Activated CD8-positive, alpha-beta memory T cell treated with anti-CD3 and anti-CD28 coated beads for 4 hours (primary cell): ENCODE measurements around the gene RPL10.
A peak's percentile ranks its signal among the peaks of the same experiment; 100 is the strongest.
"Not testable (repeated sequence)": the region's sequence is repeated elsewhere in the genome, so short reads cannot be mapped to it uniquely, and the experiment has no call there.

ENCODE experiments used
- DNase-seq, 2 donors: peaks; one replicate each; pipeline ENCODE4 v3.0.0-alpha.2; 2020; ENCODE audit warnings: low read depth in 2 of 2

RPL10 gene

DNA sequence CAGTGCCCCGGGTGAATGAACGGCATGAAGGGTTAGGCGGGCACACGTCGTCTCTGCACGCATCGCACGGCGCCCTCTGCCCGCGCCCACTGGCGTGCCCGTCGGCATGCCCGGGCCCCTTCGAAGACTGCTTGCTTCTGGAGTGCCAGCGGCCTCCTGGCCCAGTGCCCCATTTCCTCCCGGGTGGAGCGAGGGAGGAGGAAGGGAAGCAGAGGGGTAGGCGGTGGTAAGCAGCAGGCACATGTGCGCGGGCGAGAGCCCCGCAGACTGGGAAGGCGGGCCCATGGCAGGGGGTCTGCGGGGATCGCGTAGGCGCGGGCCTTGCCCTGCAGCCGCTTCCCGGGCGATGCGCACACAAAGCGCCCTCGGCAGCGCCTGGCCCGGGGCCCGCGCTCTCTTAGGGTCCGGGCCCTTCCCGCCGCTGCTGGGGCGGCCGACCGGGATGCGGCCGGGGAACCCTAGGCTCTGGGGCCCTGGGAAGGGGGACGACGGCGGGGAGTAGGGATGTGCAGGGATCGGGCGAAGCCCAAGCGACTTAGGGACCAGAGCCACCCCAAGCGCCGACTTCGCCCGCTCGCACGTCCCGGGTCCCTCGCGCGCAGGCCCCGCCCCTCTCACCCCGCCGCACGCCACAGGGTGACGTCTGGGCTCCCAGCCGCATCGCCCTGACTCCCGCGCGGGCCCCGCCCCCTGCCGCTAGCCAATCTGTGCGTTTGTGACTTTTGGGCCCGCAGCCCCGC is 19.9 kb upstream of the RPL10 start:
- no peak for DNase-seq

DNA sequence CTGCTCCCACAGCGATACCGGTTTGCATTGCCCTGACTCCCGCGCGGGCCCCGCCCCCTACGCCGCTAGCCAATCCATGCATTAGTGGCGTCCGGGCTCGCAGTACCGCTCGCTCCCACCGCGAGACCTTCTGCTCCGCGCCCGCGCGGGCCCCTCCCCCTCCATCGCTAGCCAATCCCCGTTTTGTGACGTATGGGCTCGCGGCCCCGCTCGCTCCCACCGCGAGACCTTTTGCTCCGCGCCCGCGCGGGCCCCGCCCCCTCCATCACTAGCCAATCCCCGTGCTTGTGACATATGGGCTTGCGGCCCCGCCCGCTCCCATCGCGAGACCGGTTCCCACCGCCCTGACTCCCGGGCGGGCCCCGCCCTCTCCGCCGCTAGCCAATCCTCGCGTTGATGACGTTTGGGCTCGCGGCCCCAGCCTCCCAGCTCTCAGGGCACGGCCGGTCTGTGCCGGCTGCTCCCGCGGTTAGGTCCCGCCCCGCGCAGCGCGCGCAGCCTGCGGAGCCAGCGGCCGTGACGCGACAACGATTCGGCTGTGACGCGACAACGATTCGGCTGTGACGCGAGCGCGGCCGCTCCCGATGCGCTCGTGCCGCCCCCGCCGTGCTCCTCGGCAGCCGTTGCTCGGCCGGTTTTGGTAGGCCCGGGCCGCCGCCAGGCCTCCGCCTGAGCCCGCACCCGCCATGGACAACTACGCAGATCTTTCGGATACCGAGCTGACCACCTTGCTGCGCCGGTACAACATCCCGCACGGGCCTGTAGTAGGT is 19.2 kb upstream of the RPL10 start, which contains the start of gene EMD:
EMD (plus strand) TSS at position 497 of the 770 bp plus-strand sequence; CDS start at position 687, 190 bp downstream.
- peak; percentile 89 to 93 for DNase-seq

DNA sequence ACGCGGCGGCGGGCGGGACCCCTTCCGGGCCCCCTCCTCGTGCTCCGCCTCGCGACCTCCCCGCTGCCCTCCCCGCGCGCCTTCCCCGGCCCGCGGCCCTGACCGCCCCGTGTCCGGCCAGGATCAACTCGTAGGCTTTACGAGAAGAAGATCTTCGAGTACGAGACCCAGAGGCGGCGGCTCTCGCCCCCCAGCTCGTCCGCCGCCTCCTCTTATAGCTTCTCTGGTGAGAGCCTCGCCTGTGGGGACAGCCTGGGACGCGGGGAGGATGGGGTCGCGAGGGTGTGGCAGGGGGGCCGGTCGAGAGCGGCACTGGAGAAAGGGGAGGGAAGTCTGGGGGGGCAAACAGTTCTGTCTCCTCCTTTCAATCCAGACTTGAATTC is 18.6 kb upstream of the RPL10 start:
- no peak for DNase-seq

DNA sequence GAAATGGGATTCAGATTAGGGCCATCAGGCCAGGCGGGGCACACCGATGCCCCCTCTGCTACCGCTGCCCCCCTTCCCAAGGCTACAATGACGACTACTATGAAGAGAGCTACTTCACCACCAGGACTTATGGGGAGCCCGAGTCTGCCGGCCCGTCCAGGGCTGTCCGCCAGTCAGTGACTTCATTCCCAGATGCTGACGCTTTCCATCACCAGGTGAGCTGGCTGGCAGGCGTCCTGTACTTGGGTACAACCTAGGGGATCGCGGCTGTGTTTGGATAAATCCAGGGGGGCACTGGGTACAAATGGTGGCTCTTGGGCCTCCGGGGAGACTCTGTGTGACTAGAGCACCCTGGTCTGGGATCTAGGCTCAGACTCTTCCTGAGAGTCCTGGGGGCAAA is 18.0 kb upstream of the RPL10 start:
- DNase-seq: no peak

DNA sequence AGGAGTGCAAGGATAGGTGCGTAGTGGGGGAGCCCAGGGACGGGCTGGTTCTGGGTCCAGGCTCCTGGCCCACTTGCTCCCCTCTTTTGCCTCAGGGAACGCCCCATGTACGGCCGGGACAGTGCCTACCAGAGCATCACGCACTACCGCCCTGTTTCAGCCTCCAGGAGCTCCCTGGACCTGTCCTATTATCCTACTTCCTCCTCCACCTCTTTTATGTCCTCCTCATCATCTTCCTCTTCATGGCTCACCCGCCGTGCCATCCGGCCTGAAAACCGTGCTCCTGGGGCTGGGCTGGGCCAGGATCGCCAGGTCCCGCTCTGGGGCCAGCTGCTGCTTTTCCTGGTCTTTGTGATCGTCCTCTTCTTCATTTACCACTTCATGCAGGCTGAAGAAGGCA is 17.4 kb upstream of the RPL10 start:
- no peak for DNase-seq

DNA sequence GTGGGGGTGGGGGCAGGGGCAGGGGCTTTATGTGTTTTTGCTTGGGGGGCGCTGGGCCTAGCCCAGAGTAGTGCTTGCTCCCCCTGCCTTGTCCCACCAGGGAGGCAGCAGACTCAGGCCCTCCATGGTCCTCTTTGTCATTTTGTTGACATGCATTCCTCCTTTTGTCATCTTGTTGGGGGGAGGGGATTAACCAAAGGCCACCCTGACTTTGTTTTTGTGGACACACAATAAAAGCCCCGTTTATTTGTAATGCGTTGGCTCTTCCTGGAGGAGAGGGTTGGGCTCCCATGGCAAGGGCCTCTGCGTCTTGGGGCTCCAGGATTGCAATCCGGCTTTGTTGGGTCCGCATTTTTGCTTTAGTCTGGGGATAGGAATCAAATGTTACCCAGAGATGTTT is 16.9 kb upstream of the RPL10 start:
- no peak for DNase-seq

DNA sequence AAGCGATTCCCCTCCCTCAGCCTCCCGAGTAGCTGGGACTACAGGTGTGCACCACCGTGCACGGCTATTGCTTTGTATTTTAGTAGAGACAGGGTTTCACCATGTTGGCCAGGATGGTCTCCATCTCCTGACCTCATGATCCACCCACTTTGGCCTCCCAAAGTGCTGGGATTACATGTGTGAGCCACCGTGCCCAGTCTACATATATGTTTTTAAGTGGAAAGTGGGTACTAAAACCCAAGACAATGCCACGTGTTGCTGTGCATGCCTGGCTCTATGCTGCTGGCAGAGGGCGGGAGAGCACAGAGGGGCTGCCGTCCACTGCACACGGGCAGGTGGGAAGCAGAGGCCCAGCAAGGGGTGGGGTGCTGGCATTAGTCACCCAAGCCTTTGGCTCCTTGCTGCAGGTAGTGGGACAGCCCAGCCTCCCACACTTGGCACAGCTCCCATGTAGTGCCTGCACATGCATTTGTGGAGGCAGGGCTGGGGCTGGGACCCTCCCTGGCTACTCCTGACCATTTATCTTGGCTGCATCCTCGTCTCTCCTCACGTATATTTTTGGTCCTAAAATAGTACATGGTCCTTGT is 15.6 kb upstream of the RPL10 start:
- no peak for DNase-seq

DNA sequence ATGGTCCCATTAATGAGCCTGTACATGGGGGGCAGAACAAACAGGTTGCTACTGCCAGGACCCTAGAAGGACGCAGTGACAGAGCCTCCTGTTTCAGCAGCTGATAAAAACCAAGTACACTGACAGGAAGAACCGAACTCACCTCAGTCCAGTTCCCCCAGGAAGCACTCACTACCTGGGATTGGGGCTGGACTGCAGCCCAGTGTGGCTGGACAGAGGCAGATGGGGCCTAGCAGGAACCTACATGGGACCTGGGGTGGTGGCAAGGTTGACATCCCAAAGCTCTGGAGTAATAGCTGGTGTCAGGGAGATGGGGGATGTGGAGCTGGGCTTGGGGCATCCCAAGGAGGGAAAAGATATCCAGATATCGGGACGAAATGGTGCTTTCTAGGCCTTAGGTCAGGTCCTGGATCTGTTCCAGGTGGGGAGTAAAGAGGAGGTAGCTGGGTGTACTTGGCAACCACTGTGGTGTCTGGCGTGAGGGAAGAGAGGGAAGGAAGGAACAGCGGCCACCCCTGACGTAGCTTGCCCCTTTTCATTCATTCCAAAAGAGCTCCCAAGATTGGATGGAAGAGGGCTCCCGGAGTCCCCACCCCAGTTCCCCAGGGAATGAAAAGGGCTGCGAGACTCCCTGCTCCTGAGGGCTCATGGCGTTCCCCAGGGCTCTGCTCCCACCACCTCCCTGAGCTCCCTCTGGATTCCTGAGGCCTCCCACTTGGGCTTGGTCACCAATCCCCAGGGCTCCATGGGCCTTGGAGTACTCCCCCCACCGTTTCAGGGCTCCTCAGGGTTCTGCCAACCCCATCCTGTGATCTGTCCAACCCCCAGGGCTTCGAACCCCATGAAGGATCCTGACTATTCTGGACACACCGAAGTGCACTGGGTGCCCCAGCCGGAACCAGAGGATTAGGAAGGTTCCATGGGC is 14.6 kb upstream of the RPL10 start:
- DNase-seq: no peak

DNA sequence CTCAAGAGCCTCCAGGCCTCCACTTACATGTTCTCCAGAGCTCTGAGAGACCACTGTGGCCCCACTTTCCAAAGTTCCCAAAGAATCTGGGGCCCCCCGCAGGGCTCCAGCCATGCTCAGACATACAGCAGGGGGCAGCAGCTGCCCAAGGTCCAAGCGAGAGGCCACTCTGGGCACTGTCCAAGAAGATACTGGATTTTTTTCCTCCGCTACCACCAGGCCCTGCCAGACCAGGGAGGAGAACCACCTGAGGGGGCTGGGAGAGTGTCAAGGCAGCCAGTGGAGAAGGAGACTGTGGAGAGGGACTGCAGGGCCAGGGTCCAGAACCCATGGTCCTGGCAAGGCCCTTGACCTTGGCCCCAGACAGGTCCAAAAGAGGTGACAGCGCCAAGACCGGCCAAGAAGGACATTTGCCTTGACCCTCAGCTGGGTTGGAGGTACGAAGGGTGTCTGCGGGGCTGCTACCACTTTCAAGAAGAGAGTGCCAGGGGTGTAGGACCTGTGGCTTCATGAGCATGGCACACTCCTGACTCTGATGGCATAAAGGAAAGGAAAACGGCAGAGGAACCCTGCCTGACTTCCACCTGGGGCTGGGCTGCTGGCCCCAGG is 13.8 kb upstream of the RPL10 start:
- no peak for DNase-seq

DNA sequence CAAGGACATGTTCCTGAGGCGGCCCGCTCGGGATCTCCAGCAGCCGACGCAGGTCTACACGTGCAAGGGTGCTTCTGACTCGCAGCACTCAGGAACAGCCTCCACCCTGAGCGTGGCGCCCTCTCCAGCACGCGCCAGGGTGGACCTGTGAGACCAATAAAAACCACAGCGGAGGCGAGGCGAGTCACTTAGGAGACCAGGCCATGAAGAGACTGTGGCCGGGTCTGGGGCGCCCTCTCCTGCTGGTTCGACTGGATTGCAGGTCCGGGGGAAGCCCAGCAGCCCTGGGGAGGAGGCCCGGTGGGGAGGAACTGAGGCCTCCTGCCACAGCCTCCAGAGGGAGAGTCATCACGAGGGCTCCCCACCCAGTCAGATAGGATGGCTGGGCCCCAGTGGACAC is 10.1 kb upstream of the RPL10 start:
- not testable (repeated sequence) for DNase-seq

DNA sequence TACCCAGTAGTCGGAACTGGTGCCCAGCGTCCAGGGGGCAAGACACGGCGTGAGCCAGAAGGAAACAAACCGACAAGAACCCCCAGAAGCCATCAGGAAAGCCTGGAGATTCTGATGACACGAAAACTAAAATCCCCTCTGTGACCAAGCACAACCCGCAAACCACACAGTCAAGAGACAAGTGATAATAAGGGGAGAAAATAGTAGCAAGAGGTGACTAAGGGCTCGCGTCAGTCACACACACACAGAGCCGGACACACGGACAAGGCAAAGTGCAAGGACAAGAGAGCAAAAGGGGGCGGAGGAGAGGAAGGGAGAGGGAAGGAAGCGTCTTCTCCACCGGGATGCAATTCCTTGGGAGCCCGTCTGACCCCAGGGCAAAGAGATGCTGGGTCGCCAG is 9.5 kb upstream of the RPL10 start:
- not testable (repeated sequence) for DNase-seq

DNA sequence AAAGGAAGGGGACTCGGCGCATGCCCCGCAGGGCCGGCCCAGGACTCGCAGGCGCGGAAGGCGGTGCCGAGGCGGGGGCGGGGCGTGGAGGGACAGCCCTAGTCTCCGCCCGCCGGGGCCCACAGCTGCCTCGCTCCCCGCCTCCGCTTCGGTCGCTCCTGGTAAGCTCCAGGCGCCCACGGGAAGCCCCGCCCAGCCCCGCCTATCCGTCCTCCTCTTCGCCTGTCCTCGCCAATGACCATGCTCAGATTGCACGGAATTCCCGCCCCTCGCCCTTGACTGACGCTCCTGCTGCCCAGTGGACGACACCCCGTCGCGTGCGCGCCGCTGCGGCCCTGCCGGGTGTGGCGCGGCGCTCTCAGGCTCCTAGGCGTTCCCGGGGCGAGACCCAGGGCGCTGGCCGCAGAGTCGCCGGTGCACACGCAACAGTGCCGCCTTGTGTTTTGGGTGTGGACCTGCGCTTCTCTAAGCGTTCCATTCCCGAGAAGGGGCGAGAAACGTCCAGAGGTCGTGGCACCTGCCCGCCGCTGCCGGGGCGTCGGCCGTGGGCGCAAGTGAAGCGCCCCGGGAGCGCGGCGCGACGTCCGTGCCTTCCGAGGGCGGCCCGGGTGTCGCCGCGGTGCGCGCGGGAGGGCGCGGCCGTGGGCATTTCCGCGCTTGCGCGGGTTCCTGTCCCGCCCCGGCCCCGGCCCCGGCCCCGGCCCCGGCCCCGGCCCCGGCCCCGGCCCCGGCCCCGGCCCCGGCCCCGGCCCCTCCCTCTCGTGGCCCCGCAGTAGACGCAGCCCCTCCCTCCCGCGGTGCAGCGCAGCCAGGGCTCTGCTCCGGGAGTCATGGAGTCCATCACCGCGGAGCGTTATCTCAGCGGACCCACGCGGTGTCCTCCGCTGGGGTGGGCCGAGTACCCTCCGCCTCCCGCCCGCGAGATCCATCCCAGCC is 8.1 kb upstream of the RPL10 start:
- not testable (repeated sequence) for DNase-seq

DNA sequence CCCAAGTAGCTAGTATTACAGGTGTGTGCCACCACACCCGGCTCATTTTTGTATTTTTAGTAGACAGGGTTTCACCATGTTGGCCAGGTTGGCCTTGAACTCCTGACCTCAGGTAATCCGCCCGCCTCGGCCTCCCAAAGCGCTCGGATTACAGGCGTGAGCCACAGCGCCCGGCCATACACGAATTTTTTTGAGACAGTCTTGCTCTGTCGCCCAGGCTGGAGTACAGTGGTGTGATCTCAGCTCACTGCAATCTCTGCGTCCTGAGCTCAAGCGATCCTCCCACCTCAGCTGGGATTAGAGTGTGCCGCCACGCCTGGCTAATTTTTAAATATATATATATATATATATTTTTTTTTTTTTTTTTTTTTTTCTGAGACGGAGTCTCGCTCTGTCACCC is 1.8 kb upstream of the RPL10 start:
- DNase-seq: not testable (repeated sequence)

DNA sequence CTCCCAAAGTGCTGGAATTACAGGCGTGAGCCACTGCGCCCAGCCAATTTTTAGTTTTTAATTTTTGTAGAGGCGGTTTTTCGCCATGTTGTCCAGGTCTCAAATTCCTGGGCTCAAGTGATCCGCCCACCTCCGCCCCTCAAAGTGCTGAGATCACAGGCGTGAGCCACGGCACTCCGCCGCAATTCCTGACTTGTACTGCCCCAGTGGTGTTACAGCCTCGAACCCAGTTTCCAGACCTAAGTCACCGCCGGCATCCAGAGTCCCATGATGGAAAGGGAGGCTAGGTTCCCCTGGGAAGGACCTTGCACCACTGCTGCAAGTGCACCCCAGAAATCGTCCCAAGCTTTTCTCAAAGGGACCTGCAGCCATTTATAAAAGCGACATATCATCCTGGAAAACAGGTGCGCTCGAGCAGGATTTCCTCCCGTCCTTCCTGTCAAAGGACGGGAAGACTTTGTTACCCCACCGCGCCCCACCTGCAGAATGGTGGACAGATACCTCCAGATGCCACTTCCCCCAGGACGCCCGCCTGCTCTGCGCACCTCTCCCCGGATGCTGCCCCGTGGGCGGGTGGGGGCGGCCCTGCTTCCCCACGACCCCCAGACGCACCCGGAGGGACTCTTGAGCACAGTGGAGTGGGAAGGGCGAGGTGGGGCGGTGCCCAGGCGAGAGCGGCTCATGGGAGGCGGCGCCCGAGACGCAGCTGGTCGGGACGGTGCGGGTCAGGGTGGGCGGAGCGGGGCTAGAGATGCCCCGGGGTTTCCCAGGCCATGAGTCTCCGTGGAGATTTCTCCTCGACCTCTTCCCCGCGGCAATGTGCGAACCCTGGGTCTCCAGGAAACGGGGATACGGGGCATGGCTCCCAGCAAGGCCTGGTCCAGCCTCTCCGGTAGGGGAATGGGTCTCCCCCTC is 947 bp upstream of the RPL10 start:
- DNase-seq: peak in 1 of 2 donors; percentile 37

DNA sequence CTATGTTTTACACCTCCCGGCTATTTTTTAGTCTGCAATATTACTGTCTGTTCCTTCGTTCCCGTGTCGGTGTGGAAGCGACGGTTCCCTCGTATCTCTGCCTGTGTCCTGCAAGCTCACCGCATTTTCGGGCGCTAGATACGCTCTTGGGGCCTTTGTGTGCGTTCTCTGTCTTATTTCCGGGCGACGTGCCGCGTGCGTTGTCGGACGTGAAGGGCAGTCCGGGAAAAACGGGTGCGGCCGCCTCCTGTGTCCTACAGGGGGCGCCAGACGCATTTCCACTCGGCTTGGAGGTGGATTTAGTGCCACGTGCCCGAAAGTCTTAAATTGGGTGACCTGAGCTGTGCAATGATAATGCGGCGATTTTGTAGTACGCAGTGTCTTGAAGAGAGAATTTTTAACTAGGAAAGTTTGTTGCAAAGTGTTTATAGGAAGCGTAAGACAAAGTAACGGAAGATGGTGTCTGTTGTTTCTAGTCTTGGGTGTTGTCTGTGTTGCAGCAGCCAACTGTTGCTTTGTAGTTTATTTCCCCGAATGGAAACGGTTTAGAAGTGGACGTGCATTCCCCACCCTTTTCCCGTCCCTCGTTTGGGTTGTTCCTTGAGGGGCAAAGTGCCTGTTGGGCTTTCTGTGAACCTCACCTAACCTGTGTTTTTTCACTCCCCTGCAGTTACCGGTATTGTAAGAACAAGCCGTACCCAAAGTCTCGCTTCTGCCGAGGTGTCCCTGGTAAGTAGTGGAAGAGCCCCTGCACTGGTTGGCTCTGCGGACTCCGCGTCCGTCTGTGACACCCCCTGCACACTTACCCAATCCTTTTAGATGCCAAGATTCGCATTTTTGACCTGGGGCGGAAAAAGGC is 720 bp downstream of the RPL10 start:
- peak; percentile 61 to 67 for DNase-seq

DNA sequence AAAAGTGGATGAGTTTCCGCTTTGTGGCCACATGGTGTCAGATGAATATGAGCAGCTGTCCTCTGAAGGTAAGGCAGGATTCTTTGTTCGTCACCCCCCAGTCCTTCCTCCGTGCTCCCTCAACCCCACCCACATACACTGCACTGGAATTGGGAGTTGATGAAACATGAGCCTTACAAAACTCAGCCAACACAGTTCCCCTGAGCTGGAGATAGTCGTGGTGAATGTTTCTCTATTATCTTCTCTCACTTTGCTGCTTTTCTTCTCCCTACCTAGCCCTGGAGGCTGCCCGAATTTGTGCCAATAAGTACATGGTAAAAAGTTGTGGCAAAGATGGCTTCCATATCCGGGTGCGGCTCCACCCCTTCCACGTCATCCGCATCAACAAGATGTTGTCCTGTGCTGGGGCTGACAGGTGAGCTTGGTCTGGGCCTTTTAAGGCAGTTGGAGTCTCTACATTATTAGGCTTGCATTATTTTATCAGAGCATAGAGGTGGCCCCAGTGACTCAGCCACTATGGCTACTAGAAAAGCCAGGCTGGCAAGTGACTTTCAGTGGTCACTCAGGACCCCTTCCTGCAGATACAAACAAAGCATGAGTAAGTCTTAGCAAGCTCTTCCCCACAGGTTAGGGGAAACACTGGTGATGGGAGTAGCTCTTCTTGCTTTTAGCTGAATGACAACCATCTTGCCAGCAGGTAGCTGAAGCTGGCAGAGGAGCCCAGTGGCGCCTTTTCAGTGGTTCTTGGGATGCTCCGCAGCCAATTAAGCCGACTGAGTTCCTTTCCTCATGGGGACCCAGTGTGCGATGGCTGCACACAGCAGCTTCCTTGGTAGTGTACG is 1.6 kb downstream of the RPL10 start:
- DNase-seq: no peak

DNA sequence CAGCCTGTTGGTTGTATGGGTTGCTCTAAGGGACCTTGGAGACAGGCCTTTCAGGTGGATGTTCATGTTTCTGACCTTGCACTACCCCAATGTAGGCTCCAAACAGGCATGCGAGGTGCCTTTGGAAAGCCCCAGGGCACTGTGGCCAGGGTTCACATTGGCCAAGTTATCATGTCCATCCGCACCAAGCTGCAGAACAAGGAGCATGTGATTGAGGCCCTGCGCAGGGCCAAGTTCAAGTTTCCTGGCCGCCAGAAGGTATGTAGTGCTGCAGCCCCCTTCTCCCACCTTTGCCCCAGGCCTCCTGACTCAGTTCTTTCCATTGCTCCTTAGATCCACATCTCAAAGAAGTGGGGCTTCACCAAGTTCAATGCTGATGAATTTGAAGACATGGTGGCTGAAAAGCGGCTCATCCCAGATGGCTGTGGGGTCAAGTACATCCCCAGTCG is 2.2 kb downstream of the RPL10 start:
- DNase-seq: not testable (repeated sequence)
